DMS114 treated with DMSO at 0.1 percent for 48 hours (cell line): ENCODE results near the gene ITGA2.
A peak's percentile ranks its signal among the peaks of the same experiment; 100 is the strongest.
"Not testable (repeated sequence)": the region's sequence is repeated elsewhere in the genome, so short reads cannot be mapped to it uniquely, and the experiment has no call there.

Experiments used
- DNase-seq: peaks from one replicate; lab custom pipeline; 2025; ENCODE audit not compliant: unreplicated experiment; lab: John Stamatoyannopoulos, UW

ITGA2 gene

GRCh38 chr5:53095931-53096525 lies 106.9 kb downstream of the ITGA2 start:
- DNase-seq = peak; percentile 35

DNA sequence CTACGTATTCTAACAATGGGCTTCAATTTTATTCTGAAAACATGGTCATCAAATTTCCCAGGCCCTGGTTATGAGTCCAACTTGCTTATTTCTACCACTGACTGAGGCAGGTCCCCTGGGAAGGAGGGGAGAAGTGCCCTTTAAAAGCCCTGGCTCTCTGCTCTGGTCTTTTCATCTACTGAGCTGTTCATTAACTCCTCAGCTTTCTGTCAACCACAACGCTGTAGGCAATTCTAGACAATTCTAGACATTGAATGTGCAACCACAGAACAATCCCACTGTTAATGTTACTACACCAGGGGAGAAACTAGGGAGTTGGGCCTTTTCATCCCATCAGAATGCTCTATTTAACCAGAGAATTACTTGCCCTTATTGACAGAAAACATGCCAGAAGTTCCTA lies 110.4 kb downstream of the ITGA2 start:
- no peak for DNase-seq

DNA sequence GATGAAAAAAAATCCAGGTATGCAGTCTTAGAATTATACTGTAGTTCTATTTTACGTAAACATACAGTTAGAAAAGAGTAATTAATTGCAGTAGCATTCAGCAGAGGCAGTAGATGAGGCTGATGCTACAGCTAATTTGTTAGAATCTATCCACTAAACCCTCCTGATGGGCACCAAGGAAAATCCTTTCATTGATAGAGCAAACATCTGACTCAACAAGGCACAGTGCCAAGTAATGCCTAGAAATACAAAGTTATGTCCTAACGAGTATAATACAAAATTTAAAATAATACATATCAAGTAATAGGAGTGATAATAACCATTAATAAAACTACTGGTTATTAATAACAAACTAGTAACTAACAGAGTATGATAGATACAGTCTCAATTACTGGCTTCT lies 111.5 kb downstream of the ITGA2 start:
- no peak for DNase-seq

DNA sequence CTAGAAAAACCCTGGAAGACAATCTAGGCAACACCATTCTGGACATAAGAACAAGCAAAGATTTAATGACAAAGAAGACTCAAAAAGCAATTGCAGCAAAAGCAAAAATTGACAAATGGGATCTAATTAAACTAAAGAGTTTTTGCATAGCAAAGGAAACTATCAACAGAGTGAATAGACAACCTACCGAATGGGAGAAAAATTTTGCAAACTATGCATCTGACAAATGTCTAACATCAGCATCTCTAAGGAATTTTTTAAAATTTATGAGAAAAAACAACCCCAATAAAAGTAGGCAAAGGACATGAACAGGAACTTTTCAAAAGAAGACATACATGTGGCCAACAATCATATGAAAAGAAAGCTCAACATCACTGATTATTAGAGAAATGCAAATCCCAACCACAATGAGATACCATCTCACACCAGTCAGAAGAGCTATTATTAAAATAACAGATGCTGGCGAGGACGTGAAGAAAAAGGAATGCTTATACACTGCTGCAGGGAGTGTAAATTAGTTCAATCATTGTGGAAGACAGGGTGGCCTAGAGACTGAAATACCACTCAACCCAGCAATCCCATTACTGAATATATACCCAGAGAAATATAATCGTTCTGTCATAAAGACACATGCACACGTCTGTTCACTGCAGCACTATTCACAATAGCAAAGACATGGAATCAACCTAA lies 116.6 kb downstream of the ITGA2 start:
- DNase-seq = no peak

- DNase-seq = no peak
Measured at GRCh38 chr5:53109056-53109442, 119.9 kb downstream of the ITGA2 start.

GRCh38 chr5:53109443-53110127 lies 120.4 kb downstream of the ITGA2 start, which contains the start of gene MOCS2:
Gene MOCS2 (minus strand): TSS chr5:53109757. CDS start chr5:53107174, 2,583 bp downstream.
- DNase-seq = peak; percentile 59

- no peak for DNase-seq
Measured at GRCh38 chr5:53110156-53110555, 121.0 kb downstream of the ITGA2 start.

GRCh38 chr5:53111139-53111538 lies 122.0 kb downstream of the ITGA2 start:
- DNase-seq = no peak

- DNase-seq = not testable (repeated sequence)
Measured at GRCh38 chr5:53112307-53112706, 123.2 kb downstream of the ITGA2 start.

DNA sequence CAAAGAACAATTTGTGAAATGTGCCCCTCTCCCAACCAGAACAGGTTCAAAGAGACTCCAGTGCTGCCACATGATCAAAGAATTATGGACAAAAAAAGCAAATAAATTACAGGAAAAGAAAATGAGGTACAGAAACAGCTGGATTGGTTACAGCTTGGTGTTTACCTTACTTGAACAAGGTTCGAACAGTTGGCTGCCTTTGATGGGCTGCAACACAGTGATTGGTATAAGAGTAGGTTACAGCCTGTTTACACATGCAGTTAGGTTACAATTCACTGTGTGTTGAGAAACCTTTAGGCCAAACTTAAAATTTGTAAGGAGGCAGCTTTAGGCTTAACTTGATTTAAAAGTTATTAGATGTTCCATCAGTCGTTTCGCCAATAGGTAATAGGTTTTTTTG lies 123.8 kb downstream of the ITGA2 start:
- DNase-seq = no peak

GRCh38 chr5:53113947-53114346 lies 124.8 kb downstream of the ITGA2 start:
- DNase-seq = no peak

- no peak for DNase-seq
Measured at GRCh38 chr5:53114988-53115387, 125.8 kb downstream of the ITGA2 start.

GRCh38 chr5:53116597-53116996 lies 127.4 kb downstream of the ITGA2 start:
- DNase-seq = no peak

GRCh38 chr5:53118879-53119278 lies 129.7 kb downstream of the ITGA2 start:
- no peak for DNase-seq

- DNase-seq = no peak
Measured at GRCh38 chr5:53120165-53120564, 131.0 kb downstream of the ITGA2 start.

GRCh38 chr5:53123702-53124101 lies 134.6 kb downstream of the ITGA2 start:
- no peak for DNase-seq

DNA sequence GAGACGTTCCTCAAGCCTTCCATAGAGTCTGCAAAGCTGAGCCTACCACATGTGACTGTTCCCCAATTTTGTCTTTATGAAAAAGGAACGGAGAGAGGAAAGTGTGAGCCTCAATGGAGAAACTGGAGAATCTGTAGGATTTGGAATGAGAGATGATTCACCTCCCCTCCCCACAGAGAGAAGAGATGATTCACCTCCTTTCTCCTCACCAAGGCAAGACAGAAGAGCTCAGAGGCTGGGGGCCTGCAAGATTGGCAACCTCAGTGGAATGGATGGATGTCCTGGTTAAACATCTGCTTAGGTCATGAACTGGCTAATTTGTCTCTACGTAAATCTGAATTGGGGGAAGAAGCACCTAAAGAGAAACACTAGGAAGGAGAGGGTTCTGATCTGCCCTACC lies 137.4 kb downstream of the ITGA2 start:
- DNase-seq = no peak

DNA sequence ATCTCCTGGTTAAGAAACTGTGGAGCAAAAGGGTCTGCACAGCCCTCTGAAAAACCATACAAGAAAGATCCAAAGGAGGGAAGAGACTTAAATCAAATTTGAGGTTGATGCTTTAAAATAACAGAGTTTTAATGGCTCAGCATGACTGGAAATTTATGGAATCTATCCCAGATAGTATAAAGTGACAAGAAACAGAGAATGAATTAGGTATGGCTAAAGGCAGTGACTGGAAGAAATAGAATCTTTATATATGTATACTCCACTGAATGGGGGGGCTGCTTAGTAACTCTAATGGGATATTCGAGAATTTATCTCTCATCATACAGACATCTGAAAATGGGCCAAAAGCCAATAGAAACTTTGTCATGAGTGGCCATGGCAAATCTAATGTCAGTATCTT lies 138.0 kb downstream of the ITGA2 start:
- DNase-seq = no peak

- no peak for DNase-seq
Measured at GRCh38 chr5:53128481-53128880, 139.3 kb downstream of the ITGA2 start.

DNA sequence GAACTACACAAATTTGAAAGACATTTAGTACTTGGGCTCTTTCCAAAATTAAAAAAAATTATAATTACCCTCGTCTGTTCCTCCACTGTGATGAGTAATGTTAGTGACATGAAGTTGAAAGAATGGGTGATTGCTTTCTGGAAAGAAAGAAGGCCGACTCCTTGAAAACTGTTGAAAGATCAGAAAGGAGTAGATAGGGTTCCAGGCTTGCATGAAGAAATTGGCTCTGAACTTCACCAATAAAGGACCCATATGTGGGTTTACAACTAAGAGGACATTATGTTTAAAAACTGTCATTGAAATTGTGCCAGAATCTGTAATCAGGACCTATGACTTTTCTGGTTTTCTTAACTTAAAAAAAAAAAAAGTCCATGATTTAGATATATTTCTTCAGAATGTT lies 141.1 kb downstream of the ITGA2 start:
- no peak for DNase-seq

GRCh38 chr5:53133020-53133419 lies 143.9 kb downstream of the ITGA2 start:
- no peak for DNase-seq
